GM21786 (cell line): ENCODE results near the gene HTR3D.
"Not testable (repeated sequence)": the region's sequence is repeated elsewhere in the genome, so short reads cannot be mapped to it uniquely, and the experiment has no call there.

Source experiments
- ATAC-seq: cut with Tn5 transposase; IDR thresholded peaks from one replicate; pipeline ENCODE4 v1.9.1; 2021; ENCODE audit not compliant: unreplicated experiment

The HTR3D gene

GRCh38 chr3:184031187-184031792 is at the start of gene HTR3D:
HTR3D (plus strand) TSS chr3:184031742; CDS start chr3:184031742, 0 bp downstream.
- ATAC-seq: no peak

- no peak for ATAC-seq
These were observed 49.4 kb upstream of the HTR3D start for GRCh38 chr3:183981990-183982644.

- ATAC-seq: no peak
These were observed 47.3 kb upstream of the HTR3D start for GRCh38 chr3:183984127-183984740.

- no peak for ATAC-seq
These were observed 46.5 kb upstream of the HTR3D start for GRCh38 chr3:183984749-183985729.

- ATAC-seq: no peak
These were observed 44.4 kb upstream of the HTR3D start for GRCh38 chr3:183987000-183987600.

- no peak for ATAC-seq
These were observed 43.2 kb upstream of the HTR3D start for GRCh38 chr3:183988216-183988790.

- no peak for ATAC-seq
These were observed 40.1 kb upstream of the HTR3D start for GRCh38 chr3:183991403-183991802.

- no peak for ATAC-seq
These were observed 29.8 kb upstream of the HTR3D start for GRCh38 chr3:184001761-184002160.

GRCh38 chr3:184002469-184002868 is 29.1 kb upstream of the HTR3D start:
- ATAC-seq: no peak

GRCh38 chr3:184003187-184003967 is 28.2 kb upstream of the HTR3D start:
- ATAC-seq: no peak

GRCh38 chr3:184004476-184004875 is 27.1 kb upstream of the HTR3D start:
- no peak for ATAC-seq

- peak; percentile 90 for ATAC-seq
These were observed 25.5 kb upstream of the HTR3D start for GRCh38 chr3:184005941-184006507.

GRCh38 chr3:184007143-184007813 is 24.3 kb upstream of the HTR3D start:
- not testable (repeated sequence) for ATAC-seq

GRCh38 chr3:184008161-184008560 is 23.4 kb upstream of the HTR3D start:
- ATAC-seq: no peak

GRCh38 chr3:184011230-184011876 is 20.2 kb upstream of the HTR3D start:
- ATAC-seq: no peak

GRCh38 chr3:184011937-184012889 is 19.3 kb upstream of the HTR3D start:
- ATAC-seq: no peak

GRCh38 chr3:184015381-184016019 is 16.0 kb upstream of the HTR3D start:
- no peak for ATAC-seq
